AG04450 (cell line): Measurements from ENCODE around the gene MAVS. TPM values are rescaled to one million over a fixed set of nuclear protein-coding genes. Genes with fewer than 3 reads are reported as not detected.

Experiments
- CTCF ChIA-PET: fragments of 300-600, 350-600 bp; formaldehyde crosslinking; extraction: SDS; loops from one replicate; lab custom pipeline; 2022; ENCODE audit warnings: antibody characterized with exemption, inconsistent platforms; lab: Charles Lee
- POLR2A ChIA-PET: fragments of 350-600 bp; formaldehyde crosslinking; extraction: SDS; loops from one replicate; lab custom pipeline; 2021; ENCODE audit warnings: antibody characterized with exemption, inconsistent platforms; lab: Yijun Ruan, JAX
- DNase-seq: peaks from one replicate; pipeline ENCODE4 v3.0.0-alpha.2; 2011; ENCODE audit warnings: low read depth, low spot score
- H3K27ac ChIP-seq: one replicate; pipeline ENCODE4 v1.5.1; 2012; ENCODE audit warnings: low read depth, low read length, control low read depth
- H3K27me3 ChIP-seq: one replicate; pipeline ENCODE4 v1.6.0; 2012; ENCODE audit warnings: low read length; ENCODE audit not compliant: control insufficient read depth, insufficient read depth
- H3K4me3 ChIP-seq: 2 replicates; pipeline ENCODE4 v1.5.1; 2011; ENCODE audit warnings: mild to moderate bottlenecking, low read depth, low read length, control low read depth
- H3K9me3 ChIP-seq: 2 replicates; pipeline ENCODE4 v1.5.1; 2012; ENCODE audit warnings: low read length; ENCODE audit not compliant: control insufficient read depth, insufficient read depth
- polyA plus RNA-seq: library from polyadenylated mRNA; depleted of rRNA; stranded (reverse); fragments of >200 nt; gene quantifications from 2 replicates; pipeline ENCODE4 v1.2.3, GENCODE V29; 2011
- TF ChIP-seq, protein P1 (sequence below): IDR thresholded peaks from 2 replicates; pipeline ENCODE4 v1.5.1; 2011; ENCODE audit warnings: low read depth, low read length, control low read depth, inconsistent platforms

MAVS gene
- polyA plus RNA-seq, 1 experiment, result 16.4 TPM

DNA sequence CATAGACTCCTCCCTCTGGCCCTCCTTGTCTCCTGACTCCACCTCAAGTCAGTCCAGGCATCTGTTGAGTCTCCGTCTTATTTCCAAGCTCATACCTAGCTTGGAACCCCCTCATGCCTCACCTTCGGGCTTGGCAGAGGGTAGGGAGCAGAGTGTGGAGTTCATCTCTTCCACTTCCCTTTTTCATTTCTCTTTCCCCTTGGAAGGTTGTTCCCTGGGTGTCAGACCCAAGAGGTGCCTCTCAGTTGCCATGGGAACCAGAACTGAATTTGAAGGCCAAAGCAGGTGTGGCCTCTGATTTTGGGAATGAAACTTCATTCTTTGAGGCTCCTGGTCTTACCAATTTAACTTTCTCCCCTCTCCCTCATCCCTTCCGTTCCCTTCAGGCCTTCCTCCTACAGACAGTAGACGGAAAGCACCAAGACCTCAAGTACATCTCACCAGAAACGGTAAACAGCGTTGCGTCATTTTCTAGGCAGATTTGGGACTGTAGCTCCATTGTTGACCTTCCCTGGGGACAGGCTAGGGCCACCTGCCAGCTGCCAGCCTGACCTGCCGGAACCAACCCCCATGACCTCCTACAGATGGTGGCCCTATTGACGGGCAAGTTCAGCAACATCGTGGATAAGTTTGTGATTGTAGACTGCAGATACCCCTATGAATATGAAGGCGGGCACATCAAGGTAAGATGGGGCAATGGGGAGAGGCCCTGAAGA, 44.0 kb upstream of the MAVS start:
- TF ChIP-seq, protein P1, sequence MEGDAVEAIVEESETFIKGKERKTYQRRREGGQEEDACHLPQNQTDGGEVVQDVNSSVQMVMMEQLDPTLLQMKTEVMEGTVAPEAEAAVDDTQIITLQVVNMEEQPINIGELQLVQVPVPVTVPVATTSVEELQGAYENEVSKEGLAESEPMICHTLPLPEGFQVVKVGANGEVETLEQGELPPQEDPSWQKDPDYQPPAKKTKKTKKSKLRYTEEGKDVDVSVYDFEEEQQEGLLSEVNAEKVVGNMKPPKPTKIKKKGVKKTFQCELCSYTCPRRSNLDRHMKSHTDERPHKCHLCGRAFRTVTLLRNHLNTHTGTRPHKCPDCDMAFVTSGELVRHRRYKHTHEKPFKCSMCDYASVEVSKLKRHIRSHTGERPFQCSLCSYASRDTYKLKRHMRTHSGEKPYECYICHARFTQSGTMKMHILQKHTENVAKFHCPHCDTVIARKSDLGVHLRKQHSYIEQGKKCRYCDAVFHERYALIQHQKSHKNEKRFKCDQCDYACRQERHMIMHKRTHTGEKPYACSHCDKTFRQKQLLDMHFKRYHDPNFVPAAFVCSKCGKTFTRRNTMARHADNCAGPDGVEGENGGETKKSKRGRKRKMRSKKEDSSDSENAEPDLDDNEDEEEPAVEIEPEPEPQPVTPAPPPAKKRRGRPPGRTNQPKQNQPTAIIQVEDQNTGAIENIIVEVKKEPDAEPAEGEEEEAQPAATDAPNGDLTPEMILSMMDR, result no peak
- no peaks in the 10 kb centered on the region; the same call in 1 of the 2 replicates for H3K9me3 ChIP-seq
- DNase-seq, result no peak
- ChIA-PET POLR2A (no interaction called here), CTCF (interaction anchor here (2.8 kb wide), 1 partner anchor 16 kb away, joined by 8 read pairs; no protein-coding TSS in a partner anchor)
- no peaks in the 10 kb centered on the region for H3K27me3 ChIP-seq
- no peak overlapping the region for H3K27ac ChIP-seq
- no peak overlapping the region for H3K4me3 ChIP-seq

DNA sequence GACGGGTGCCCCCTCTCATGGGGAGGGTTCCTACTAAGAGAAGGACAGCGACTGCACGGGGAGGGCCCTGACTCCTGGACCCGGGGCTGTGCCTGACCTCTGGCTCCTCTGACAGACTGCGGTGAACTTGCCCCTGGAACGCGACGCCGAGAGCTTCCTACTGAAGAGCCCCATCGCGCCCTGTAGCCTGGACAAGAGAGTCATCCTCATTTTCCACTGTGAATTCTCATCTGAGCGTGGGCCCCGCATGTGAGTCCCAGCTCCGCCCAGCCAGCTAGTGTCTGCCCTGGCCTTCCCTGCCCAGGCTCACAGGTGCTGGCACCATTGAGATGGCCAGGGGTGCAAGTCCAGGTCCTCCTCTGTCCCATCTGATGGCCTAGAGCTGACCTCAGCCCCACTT, 43.3 kb upstream of the MAVS start:
- ChIA-PET CTCF (interaction anchor here (2.8 kb wide), 1 partner anchor 15 kb away, joined by 8 read pairs; no protein-coding TSS in a partner anchor), POLR2A (no interaction called here)
- DNase-seq, result no peak
- TF ChIP-seq, protein P1, result no peak
- H3K9me3 ChIP-seq, result no peaks in the 10 kb centered on the region; the same call in 1 of the 2 replicates
- H3K27ac ChIP-seq, result no peak overlapping the region
- H3K4me3 ChIP-seq, result no peak overlapping the region
- no peaks in the 10 kb centered on the region for H3K27me3 ChIP-seq

DNA sequence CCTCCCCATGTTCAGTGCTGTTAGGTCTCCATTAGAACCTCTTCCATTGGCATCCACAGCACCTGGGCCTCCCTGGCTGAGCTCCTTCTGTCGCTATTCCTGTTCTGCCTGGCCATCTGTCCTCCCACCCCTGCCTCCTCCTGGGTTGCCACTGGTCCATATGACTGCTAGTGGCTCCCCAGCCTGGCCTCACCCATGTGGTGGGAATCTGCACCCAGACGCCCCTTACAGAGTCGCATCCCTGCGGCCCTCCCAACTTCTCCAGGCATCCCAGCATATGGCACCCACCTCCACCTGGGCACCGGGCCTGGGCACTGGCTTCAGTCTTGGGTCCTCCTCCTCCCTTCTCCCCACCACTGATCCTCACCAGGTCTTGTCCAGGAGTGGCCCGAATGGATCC, 42.8 kb upstream of the MAVS start:
- no peak for DNase-seq
- TF ChIP-seq, protein P1, result no peak
- ChIA-PET POLR2A (interaction anchor here (2.1 kb wide), 1 partner anchor 8 kb away, joined by 5 read pairs; the partner anchor contains the start of gene CDC25B), CTCF (interaction anchor here (2.8 kb wide), 1 partner anchor 15 kb away, joined by 8 read pairs; no protein-coding TSS in a partner anchor)
- Histone ChIP-seq H3K4me3 (no peak overlapping the region), H3K9me3 (no peaks in the 10 kb centered on the region; the same call in 1 of the 2 replicates), H3K27ac (peak overlapping the region; percentile 57), H3K27me3 (no peaks in the 10 kb centered on the region)

DNA sequence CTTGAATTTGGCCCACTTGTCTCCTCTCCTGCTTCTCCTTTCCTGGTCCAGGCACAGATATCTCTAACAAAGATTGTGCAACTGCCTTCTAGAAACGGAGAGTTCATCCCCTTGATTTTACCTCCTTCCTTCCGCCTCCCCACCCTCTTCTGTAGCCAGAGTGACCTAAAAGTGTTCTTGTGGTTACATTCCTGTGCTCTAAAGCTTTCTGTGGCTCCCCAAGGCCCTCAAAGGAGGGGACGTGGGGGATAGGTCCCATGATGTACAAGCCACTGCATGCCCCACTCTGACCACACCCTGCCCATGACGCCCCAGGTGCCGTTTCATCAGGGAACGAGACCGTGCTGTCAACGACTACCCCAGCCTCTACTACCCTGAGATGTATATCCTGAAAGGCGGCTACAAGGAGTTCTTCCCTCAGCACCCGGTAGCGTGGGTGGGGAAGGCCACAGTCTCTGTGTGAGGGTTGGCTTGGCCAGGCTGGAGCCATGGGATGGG, 42.3 kb upstream of the MAVS start:
- TF ChIP-seq, protein P1, result no peak
- peak overlapping the region; percentile 57 for H3K27ac ChIP-seq
- no peaks in the 10 kb centered on the region; the same call in 1 of the 2 replicates for H3K9me3 ChIP-seq
- no peak overlapping the region for H3K4me3 ChIP-seq
- no peaks in the 10 kb centered on the region for H3K27me3 ChIP-seq
- CTCF ChIA-PET, result interaction anchor here (1.6 to 2.8 kb wide), 2 partner anchors 14 to 17 kb away, joined by 5 to 8 read pairs; partner anchors contain the start of gene AP5S1
- DNase-seq, result no peak
- POLR2A ChIA-PET, result interaction anchor here (2.1 kb wide), 1 partner anchor 8 kb away, joined by 5 read pairs; the partner anchor contains the start of gene CDC25B

DNA sequence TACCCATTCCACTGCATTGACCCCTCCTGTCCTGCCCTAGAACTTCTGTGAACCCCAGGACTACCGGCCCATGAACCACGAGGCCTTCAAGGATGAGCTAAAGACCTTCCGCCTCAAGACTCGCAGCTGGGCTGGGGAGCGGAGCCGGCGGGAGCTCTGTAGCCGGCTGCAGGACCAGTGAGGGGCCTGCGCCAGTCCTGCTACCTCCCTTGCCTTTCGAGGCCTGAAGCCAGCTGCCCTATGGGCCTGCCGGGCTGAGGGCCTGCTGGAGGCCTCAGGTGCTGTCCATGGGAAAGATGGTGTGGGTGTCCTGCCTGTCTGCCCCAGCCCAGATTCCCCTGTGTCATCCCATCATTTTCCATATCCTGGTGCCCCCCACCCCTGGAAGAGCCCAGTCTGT, 41.9 kb upstream of the MAVS start:
- no peaks in the 10 kb centered on the region; the same call in 1 of the 2 replicates for H3K9me3 ChIP-seq
- ChIA-PET POLR2A (interaction anchor here (0.6 to 2.1 kb wide), 2 partner anchors 9 to 10 kb away, joined by 5 read pairs; partner anchors contain the start of gene CDC25B), CTCF (interaction anchor here (1.6 to 2.8 kb wide), 2 partner anchors 14 to 16 kb away, joined by 5 to 8 read pairs; partner anchors contain the start of gene AP5S1)
- TF ChIP-seq, protein P1, result no peak
- no peaks in the 10 kb centered on the region for H3K27me3 ChIP-seq
- no peak overlapping the region for H3K4me3 ChIP-seq
- DNase-seq, result no peak
- H3K27ac ChIP-seq, result peak overlapping the region; percentile 99
